ENCODE results near the gene HTT.

The HTT gene

DNA sequence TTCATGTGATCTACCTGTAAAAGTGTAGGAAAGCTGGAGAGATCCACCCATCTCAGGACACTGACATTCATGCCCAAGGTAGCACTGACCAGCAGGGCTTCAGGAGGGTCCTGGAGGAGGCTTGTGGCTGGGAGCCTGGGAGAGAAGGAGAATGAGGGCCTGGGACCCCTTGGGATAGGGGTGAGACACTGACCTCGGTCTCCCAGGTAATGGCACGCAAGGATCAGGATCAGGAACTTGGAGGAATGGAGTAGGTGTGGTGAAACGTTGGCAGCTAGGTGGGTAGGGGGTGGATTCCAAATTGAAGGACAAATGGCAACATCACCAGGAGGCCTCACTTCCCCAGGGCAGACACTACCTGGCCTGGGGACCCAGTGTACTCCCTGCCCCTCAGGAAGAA, 206.0 kb downstream of the HTT start:
- no peak for DNase-seq

DNA sequence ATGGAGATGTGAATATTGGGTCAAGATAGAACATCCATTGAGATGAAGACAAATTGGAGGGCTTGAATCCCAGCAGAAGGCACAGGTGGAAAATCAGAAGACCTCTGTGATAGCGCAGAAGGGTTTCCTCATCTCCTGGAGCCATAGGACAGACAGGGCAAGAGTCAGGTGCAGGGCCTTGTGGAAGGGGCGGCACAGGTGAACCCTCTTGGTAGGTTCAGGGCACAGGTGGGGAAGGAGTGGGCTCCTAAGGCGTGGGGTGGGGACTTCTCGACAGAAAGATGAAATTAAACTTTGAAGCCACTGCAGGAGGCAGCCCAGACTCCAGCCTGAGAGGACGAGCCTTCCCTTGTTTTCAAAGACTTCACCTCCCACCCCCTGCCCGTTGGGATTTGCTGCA, 209.0 kb downstream of the HTT start:
- DNase-seq, result no peak

DNA sequence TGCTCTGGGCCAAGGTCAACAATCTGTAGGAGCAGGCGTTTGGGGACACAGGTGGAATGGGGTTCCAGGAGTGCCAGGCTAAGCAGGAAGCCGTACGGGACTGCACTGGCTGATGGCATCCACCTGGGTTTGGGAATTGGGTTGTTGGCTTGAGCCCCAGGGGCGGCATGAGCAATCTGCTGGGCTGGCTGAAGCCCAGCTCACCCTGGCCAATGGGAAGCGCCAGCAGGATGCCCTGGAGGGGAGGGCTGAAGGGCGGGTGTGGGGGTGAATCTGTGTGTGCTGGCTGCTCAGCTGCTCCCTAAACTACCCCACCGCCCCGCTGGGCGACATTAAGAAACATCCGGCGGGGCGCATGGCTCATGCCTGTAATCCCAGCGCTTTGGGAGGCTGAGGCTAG, 209.4 kb downstream of the HTT start:
- no peak for DNase-seq

DNA sequence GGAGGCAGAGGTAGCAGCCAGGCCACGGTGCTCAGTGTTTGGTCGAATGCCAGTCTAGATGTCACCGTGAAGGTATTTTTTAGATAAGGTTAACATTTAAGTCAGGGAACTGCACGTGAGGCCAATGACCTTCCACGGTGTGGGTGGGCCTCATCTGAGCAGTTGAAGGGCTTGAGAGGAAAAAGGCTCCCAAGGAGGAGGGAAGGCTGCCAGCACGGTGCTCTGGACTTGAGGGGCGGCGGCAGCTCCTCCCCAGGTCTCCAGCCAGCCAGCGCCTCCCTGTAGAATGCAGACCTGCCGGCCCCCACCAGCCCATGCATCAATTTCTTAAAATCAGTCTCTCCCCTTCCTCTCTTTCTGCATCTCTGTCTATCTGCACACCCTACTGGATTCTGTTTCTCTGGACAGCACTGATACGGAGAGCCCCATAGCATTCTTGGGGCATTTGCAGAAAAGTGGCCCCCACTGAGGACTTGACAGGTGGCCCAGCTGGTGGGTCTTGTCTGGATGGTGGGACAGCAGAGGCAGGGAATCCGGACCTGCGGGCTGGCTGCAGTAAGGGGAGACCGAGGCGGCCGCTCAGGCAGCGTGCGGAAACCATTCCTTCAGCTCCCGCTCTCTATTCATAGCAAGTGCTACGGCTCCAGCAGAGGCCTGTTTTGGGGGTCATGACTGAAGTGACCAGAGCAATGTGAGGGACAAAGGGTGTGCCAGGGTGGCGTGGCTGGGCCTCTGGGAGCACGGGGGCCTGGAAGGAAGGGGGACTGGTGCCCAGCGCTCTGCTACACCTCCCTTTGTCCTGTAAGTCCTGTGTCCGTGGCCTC, 210.5 kb downstream of the HTT start:
- DNase-seq, result no peak

DNA sequence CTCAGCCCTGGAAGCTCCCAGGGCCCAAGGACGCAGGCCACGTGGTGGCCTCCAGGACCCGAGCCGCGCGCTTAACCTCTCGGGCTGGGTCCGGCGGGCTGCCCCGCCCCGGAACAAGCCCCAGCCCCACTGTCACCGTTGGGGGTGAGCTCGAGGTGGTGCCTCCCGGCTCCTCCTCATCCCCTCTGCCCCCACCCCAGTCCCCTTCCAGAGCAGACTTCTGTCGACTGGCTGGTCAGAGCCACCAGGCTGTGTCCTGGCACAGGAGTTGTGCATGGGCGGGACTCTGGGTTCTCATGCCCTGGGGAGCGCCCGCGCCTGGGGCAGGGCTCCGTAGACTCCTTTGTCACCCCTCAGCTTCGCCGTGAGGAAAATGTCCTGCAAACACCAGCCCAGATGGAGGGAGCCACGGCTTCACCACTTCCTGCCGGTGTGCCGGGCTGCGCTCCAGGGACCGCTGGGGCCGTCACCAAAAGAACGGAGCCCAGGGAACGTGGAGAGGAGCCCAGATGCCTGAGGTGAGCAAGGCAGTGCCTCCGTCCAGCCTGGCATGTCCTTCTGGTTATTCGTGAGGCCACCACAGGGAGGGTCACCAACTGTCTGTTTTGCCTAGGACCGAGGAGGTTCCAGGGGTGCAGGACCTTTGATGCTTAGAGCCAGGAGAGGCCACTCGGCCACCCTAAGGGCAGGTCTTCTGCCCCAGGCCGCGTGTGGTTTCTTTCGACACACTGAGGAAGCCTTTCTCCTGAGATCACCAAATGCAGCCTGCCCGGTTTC, 211.3 kb downstream of the HTT start:
- DNase-seq, result peak; percentile 29

DNA sequence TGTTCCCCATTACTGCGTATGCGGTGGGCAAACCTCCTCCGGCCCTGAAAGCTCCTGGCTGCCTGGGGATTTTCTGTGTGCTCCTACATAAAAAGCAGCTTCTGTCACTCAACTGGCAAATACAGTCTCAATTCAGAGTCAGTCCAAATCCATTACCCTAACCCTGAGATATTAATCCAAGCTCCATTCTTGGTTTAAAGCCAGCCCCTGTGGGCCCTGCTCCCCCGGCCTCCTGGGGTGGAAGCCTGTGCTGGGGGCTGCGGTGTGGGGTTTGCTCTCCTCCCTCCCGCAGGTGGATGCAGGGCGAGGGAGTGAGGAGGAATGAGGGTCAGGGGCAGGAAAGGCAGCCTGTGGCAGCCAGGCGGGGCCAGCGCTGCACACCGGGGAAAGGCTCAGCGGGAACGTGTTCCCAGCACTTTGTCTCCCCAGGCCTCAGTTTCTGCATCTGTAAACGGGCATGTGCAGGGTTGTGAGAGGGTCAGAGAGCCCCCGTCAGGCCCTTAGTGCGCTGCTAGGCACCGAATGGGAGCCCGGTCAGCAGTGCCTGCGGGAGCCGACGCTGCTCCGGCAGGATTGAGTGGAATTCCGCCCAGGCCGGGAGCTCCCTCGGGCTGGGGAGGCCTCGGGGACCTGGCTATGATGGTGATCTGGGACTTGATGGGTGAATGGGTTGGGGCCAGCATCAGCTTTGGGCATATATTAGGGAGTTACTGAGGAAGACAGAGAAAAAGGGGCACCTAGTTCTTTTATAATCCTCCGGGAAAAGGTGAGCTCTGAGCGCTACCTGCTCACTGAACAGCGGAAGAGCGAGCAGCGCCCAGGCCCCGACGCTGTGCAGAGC, 212.1 kb downstream of the HTT start:
- no peak for DNase-seq

DNA sequence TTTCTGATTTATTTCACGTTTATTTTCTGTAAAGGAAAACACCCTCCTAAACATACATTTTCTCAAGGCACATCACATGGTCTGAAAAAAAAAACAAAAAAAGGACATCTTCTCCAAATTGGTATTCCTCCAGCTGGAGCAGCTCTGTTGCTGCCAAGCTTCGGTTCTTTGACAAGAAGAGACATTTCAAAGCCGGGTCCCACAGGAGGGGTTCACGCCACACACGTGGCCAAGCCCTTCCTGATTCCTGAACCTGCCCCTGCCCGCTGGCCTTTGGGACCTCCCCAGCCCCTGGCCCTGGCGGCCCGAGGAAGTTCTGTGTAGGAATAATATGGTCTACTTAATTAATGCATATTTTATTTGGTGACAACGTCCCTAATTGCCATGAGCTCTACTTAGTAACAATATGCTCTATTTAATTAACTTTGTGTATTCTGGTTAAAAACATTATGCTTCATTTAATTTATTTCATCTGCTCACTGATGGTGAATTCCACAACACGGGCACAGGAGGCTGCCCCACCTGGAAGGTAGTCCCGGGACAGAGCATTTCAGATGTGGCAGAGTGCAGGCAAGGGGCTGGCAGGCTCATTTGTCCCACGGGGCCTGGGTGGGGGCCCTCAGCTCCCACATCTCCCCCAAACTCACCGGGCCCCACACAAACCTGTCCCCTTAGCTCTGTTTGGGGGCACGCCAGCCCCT, 212.9 kb downstream of the HTT start:
- DNase-seq, result no peak

DNA sequence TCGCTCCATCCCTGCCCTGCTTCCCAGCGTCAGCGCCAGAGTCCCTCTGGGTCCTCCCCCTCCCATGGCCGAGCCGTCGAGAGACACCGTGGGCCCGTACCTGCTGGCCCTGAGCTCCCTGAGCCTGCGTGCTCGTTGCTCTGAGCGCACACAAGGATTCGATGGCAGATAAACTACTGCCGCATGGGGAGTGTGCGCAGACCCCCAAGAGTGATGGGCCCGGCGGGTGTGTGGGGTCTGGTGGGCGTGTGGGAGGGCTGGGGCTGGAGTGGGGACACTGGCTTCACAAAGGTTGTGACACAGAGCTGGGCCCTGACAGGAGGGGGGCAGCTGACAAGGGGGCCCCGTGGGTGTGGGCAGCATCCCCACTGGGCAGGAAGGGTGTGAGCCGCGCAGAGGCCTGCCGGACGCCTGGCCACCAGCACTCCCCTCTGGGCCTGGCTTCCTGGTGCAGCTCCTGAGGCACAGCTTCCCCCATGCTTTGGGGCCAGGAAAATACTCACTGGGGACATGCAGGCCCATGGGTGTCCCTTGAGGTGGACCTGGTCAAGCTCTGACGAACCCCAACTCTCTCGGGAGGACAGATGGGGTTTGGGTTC, 213.6 kb downstream of the HTT start:
- DNase-seq, result no peak

DNA sequence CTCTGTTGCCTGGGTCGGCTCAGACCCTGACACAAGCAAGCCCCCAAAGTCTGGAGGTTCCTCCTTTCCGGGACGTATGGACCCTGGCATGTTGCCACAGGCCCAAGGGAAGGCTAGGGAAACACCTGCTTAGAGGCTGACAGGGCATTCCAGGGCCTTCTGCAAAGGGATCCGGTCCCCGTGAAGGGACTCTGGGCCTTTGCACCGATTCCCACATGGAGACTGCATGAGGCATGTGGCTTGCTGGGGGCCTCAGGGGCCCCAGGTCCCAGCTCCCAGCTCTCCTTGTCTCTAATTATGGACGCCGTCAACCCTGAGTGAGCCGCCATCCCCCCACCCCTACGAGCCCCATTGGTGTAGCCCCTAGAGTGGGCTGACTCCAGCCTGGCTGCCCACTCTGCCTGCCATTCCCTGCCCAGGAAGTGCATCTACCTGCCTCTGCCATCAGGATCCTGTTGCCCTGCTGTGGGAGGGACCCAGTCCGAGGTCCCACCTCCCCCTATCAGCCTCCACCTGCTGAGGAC, 214.2 kb downstream of the HTT start:
- DNase-seq, result no peak

DNA sequence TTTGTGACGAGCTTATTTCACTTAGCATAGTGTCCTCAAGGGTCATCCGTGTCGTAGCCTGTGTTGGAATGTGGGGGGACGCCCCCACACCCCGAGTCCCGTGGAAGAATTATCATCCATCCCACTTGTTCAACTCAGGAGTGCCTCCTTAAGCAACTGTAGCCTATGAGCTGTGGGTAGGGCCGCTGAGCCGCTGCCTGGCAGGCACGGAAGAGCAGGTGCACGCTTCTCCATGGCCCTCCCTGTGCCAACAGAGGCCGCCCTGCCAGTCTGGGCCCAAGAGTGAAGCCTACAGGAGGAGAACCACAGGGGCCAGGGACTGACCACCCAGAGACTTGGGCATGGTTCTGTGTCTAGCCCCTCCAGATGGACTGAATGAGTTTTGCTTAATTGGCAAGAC, 216.0 kb downstream of the HTT start:
- DNase-seq, result no peak

DNA sequence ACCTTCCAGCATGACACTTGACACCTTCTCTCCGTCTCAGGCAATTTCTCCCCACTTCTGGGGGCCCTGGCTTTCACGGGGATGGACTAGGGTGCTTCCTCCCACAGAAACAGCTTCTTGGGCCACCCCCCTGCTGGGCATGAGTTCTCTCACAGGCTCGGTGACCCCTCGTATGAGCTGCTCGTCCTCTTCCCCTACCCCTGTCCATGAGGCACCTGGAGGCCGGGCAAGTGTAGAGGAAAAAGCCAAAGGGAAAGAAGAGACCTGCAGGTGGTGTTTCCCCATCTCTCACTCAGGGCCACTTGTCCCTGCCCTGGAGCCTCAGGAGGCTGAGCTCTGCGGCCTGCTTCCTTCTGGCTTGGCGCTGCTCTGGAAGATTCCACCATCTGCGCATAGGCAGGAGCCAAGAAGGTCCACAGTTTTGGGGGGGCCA, 216.4 kb downstream of the HTT start:
- DNase-seq, result no peak

DNA sequence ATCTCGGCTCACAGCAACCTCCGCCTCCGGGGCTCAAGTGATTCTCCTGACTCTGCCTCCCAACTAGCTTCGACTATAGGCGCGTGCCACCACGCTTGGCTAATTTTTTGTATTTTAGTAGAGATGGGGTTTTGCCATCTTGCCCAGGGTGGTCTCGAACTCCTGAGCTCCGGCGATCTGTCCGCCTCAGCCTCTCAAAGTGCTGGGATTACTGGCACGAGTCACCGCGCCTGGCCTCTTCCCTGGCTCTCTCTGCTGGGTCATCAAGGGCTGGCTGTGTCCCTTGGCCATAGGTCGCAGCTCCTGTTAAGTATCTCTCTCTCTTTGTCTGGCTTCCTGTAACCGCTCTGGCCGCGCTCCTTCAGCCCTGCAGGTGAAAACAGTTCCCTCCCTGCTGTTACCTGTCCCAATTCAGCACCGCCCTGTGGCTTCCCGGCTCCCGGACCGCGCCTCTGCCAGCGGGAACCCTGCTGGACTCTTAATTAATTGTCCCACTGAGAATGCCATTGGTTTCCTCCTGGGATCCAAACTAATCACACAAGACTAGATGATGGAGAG, 217.0 kb downstream of the HTT start:
- DNase-seq, result peak; percentile 5

DNA sequence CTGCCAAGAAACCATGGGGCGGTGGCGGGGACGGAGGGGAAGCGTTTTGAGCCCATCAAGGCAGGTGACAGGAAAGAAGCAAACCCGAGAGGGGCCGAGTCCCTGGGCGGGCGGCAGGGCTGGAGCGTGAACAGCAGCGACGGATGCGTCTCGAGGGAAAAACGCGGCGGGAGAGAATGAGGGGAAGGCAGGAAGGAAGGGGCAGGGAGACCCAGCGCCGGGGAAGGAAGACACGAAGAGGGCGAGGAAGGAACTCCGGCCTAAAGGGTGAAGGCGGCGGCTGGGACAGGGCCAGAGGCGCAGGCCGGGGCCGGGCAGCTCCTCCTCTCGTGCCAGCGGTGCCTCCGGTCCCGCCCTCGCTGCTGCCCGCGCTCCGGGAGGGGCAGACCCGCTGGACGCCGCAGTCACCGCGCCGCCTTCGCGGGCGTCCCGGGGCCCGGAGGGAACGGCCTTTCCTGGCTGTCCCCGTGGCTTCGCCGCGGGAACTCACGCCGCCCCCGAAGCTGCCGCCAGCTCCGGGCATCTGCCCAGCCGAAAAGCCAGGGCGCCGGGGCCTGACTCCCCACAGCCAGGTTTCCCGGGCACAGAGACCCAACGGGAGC, 217.6 kb downstream of the HTT start:
- peak; percentile 4 for DNase-seq

DNA sequence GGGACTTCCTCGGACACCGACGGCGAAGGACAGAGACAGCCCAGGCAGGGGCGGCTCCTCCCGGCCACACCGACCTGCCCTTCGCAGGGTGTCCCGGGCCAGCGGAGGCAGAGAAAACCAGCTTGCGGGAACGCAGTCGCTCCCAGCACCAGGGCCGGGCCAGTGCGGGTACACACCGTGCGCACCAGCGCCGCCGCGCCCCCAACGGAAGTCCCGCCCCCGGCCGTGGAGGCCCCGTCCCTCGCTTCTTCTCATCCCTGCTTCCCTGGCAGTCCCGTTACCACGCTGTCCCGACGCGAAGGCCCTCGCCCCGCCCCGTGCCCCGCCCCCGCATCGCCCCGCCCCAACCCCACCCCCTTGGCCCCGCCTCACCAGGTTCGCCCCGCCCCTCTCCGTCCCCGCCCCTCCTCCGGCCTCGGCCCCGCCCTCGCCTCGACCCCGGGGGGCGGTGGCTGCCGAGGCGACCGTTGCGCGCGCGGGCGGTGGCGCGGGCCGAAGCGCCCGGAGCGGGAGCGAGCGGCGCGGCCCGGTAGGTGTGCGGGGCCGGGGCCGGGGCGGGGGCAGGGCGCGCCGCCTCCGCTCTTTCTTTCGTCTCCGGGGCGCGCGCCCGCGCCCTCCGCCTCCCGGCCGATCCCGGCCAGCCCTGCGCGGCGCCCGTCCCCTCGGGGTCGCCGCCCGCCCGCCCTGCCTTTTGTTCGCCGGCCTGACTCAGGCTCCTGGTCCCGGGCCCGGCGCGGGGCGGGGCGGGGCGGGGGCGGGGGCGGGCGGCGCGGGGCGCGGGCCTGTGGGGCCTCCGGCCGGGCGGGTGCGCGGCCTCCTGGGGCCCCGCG, 218.3 kb downstream of the HTT start, which contains the start of gene RGS12:
Gene RGS12, plus strand, starts transcription at position 451 of the 830 bp plus-strand sequence. CDS start 23,150 bp downstream, outside the sequence.
- peak; percentile 90 for DNase-seq
